Measurements from ENCODE around the gene PLA1A.

DNA sequence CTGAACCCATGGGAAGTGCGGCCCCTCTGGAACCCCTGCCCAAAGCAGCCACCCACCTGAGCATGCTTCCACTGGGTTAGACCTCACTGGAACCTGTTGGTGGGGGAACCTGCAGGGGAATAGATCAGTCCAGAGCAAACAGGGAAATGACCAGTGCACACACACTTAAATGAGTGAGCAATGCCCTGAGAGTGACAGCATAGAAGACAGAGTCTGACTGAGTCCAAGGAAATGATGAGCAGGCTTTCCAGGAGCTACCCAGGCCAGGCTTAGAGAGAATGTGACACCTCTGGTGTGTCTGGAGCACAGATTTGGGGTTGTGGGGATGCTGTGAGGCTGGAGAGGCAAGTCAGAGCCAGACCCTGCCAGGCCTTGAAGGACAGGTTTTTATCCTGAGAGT lies 28.5 kb downstream of the PLA1A start:
- TF ChIP-seq POLR2A (IDR thresholded peaks at IDR 0.05; ENCODE audit: extremely low read depth, insufficient read length) = no peak
- TF ChIP-seq CTCF (IDR thresholded peaks at IDR 0.05; ENCODE audit: low read depth, low read length) = no peak
- no peak for TF ChIP-seq MAX (IDR thresholded peaks at IDR 0.05; ENCODE audit: low read depth, low read length)
- TF ChIP-seq MYC (IDR thresholded peaks at IDR 0.05; ENCODE audit: low read depth, low read length) = no peak
